ENCODE results near the gene UTP11. TPM values are rescaled to one million over a fixed set of nuclear protein-coding genes. Genes with fewer than 3 reads are reported as not detected.

UTP11 gene
- total RNA-seq, 2 experiments from 2014 or later: 83.5 to 89.2 TPM

GRCh38 chr1:38013227-38013622 lies 691 bp downstream of the UTP11 start:
- H3K27me3 Mint-ChIP-seq: no peaks in the 10 kb centered on the region
- peak overlapping the region; percentile 98 for H3K27ac Mint-ChIP-seq
- H3K4me1 Mint-ChIP-seq: peaks cover 51% of the 10 kb centered on the region
- no peak for DNase-seq
- H3K36me3 Mint-ChIP-seq: peaks cover 23% of the 10 kb centered on the region
- peak overlapping the region; percentile 99 for H3K4me3 Mint-ChIP-seq
- H3K9me3 Mint-ChIP-seq: no peaks in the 10 kb centered on the region

DNA sequence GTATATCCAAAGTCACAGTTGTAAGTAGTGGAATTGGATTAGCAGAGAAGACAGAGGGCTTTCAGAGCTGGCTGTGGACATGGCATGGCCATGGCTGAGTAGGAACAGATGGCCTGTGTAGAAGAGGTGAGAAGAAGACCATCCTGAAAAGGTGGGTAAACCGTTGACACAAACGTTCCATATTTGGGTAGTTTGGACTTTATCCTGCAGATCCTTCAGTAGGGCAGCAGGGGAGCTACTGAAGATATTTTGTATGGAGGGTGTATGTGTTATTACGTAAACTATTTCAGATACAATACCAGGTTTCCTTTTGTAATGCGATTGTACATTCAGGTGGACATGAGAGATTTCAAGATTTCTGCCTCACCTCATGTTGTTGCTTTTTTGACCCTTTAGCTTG lies 1.6 kb downstream of the UTP11 start:
- peak overlapping the region; percentile 99 for H3K4me3 Mint-ChIP-seq
- no peaks in the 10 kb centered on the region for H3K27me3 Mint-ChIP-seq
- H3K36me3 Mint-ChIP-seq: peaks cover 27% of the 10 kb centered on the region
- no peaks in the 10 kb centered on the region for H3K9me3 Mint-ChIP-seq
- no peak for DNase-seq
- H3K4me1 Mint-ChIP-seq: peaks cover 53% of the 10 kb centered on the region
- H3K27ac Mint-ChIP-seq: peak overlapping the region; percentile 98

DNA sequence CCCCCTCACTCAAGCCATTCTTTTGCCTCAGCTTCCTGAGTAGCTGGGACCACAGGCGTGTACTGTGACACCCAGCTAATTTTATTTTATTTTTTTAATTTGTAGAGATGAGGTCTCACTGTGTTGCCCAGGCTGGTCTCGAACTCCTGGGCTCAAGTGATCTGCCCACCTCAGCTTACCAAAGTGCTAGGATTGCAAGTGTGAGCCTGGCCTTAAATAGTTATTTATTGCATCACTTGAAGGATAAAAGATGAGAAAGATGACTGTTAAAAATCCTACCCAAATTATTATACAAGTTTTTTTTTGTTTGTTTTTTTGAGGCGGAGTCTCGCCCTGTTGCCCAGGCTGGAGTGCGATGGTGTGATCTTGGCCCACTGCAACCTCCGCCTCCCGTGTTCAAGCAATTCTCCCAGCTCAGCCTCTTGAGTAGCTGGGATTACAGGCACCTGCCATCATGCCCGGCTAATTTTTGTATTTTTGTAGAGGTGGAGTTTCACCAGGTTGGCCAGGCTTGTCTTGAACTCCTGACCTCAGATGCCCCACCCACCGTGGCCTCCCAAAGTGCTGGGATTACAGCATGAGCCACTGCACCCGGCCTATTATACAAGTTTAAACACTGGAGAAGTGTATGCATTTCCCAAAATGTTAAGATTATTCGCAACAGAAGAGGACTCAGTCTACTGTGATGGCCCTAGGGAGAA lies 2.3 kb downstream of the UTP11 start:
- Mint-ChIP-seq H3K4me3 (peak overlapping the region; percentile 32), H3K27ac (peak overlapping the region; percentile 16), H3K36me3 (peaks cover 28% of the 10 kb centered on the region), H3K9me3 (no peaks in the 10 kb centered on the region), H3K4me1 (peaks cover 47% of the 10 kb centered on the region), H3K27me3 (no peaks in the 10 kb centered on the region)
- no peak for DNase-seq

DNA sequence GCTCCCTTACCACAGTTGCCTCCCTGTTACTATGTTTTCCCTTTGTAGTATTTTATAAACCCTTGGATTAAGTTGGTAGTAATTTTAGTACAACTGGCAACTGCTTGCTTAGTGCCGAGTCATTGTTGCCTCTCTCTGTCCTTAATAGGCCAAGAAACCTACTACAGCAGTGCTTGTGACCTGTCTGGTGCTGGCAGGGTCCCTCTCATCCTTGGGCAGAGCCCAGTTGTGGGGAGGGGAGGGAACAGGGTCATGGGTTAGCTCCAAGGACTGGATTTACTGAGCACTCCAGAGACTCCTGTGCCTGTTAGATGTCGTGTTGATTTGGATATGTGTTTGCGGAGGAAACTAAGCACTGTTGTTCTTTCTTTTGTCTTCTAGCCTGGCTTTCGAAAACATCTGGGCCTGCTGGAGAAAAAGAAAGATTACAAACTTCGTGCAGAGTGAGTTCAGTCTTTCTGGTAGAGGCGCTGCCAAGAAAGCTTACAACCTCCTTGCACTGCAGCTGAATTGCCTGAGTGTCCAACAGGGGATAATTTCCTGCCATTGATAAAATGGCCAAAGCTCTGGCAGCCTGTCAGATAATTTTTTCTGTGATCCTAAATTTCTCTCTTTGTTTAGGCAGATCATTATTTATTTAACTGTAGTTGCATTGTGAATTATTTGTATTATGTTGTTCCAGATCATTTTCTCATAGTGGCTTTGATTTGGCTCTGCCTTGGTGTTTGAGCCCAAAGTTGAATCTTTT lies 3.6 kb downstream of the UTP11 start:
- H3K9me3 Mint-ChIP-seq: no peaks in the 10 kb centered on the region
- peak overlapping the region; percentile 46 for H3K27ac Mint-ChIP-seq
- H3K4me1 Mint-ChIP-seq: peaks cover 38% of the 10 kb centered on the region
- H3K4me3 Mint-ChIP-seq: no peak overlapping the region
- H3K27me3 Mint-ChIP-seq: no peaks in the 10 kb centered on the region
- H3K36me3 Mint-ChIP-seq: peaks cover 28% of the 10 kb centered on the region
- DNase-seq: no peak

- Mint-ChIP-seq H3K9me3 (no peaks in the 10 kb centered on the region), H3K27me3 (no peaks in the 10 kb centered on the region), H3K27ac (no peak overlapping the region), H3K4me3 (no peak overlapping the region), H3K4me1 (peaks cover 26% of the 10 kb centered on the region), H3K36me3 (peaks cover 29% of the 10 kb centered on the region)
- DNase-seq: no peak
These were observed 6.4 kb downstream of the UTP11 start for GRCh38 chr1:38018864-38019343.

DNA sequence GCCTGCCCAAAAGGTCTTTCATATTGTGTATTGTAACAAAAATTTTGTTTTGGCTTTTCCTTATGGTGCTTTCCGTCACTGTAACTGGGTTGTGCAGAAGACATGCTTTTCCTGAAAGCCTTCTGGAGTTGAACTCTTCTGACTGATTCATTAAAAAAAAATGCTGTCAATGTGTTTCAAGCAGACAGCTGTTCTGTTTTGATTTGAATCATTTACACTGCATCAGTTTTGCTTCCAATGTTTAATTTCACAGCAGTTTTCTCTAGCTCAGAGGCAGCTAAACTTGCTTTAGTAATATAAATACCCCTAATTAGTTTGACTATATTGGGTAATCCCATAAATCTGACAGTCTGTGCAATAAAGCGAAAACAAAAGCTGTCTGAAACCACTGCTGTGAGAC lies 7.9 kb downstream of the UTP11 start:
- DNase-seq: no peak
- Mint-ChIP-seq H3K36me3 (peaks cover 26% of the 10 kb centered on the region), H3K27me3 (no peaks in the 10 kb centered on the region), H3K4me3 (no peak overlapping the region), H3K9me3 (no peaks in the 10 kb centered on the region), H3K27ac (no peak overlapping the region), H3K4me1 (peaks cover 19% of the 10 kb centered on the region)

- H3K9me3 Mint-ChIP-seq: no peaks in the 10 kb centered on the region
- H3K36me3 Mint-ChIP-seq: peaks cover 27% of the 10 kb centered on the region
- no peak overlapping the region for H3K27ac Mint-ChIP-seq
- H3K27me3 Mint-ChIP-seq: no peaks in the 10 kb centered on the region
- H3K4me1 Mint-ChIP-seq: peaks cover 22% of the 10 kb centered on the region
- H3K4me3 Mint-ChIP-seq: no peak overlapping the region
- no peak for DNase-seq
These were observed 9.4 kb downstream of the UTP11 start for GRCh38 chr1:38021969-38022368.

DNA sequence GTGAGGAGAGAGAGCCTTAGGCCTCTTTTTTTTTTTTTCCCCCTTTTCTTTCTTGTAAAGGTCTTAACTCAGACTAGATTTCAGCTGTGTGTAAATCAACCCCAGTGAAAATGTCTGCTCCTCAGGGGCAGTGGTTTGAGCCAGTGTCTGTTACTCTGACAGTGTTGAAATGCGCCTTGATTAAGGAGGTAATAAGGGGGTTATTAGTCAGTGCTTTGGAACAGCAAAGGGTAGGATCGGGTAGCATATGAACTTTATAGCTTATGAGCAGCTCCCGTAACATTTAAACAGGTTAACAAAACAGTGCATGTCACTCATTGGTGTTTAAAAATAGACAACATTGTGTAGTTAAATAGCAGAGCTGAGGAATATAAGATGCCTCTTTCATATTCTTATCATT lies 10.3 kb downstream of the UTP11 start:
- no peak overlapping the region for H3K4me3 Mint-ChIP-seq
- H3K27ac Mint-ChIP-seq: no peak overlapping the region
- no peaks in the 10 kb centered on the region for H3K9me3 Mint-ChIP-seq
- DNase-seq: no peak
- peaks cover 23% of the 10 kb centered on the region for H3K36me3 Mint-ChIP-seq
- H3K4me1 Mint-ChIP-seq: peaks cover 30% of the 10 kb centered on the region
- H3K27me3 Mint-ChIP-seq: no peaks in the 10 kb centered on the region

DNA sequence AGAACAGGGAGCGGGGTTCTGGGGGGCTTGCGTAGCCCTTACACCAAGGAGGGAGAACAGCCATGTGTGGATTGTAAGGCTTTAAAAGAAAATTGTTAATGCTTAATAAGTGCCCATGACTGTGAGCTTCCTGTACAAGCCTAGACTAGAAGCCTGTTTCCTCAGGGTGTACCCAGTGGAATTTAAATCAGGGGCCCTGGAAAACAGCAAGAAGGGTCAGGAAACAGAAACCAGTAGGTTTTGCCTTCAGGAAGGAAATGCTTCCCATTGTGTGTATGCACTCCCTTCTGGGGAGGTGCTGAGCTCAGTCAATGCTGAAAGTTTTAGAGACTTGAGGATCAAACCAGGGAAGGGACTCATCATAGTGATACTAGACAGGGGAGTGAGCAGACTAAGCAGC lies 12.7 kb downstream of the UTP11 start:
- Mint-ChIP-seq H3K4me1 (peaks cover 42% of the 10 kb centered on the region), H3K27me3 (no peaks in the 10 kb centered on the region), H3K27ac (no peak overlapping the region), H3K36me3 (peaks cover 19% of the 10 kb centered on the region), H3K4me3 (no peak overlapping the region), H3K9me3 (no peaks in the 10 kb centered on the region)
- DNase-seq: no peak

DNA sequence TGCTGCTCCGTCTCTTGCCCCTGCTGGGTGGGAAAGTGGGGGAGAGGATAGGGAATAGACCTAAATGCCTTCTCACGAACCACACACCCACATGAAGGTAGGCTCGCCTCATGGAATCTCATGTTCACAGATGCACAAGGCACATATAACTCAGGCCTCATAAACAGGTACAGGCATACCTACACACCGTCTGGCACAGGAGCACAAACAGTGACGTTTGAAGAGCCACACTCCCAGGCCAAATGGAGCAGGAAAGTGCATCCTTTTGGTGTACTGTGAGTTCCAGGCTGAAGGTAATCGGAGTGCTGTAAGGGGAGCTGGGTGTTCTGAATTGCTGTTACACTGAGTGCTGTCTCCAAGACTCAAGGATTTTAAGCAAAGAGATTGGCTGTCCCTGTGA lies 13.1 kb downstream of the UTP11 start:
- no peak for DNase-seq
- no peaks in the 10 kb centered on the region for H3K27me3 Mint-ChIP-seq
- H3K4me1 Mint-ChIP-seq: peaks cover 47% of the 10 kb centered on the region
- no peak overlapping the region for H3K27ac Mint-ChIP-seq
- H3K36me3 Mint-ChIP-seq: peaks cover 19% of the 10 kb centered on the region
- no peaks in the 10 kb centered on the region for H3K9me3 Mint-ChIP-seq
- no peak overlapping the region for H3K4me3 Mint-ChIP-seq

GRCh38 chr1:38026592-38027200 lies 14.2 kb downstream of the UTP11 start:
- Mint-ChIP-seq H3K9me3 (no peaks in the 10 kb centered on the region), H3K27me3 (no peaks in the 10 kb centered on the region), H3K4me1 (peaks cover 57% of the 10 kb centered on the region), H3K4me3 (no peak overlapping the region), H3K36me3 (peaks cover 19% of the 10 kb centered on the region), H3K27ac (no peak overlapping the region)
- peak; percentile 46 for DNase-seq

DNA sequence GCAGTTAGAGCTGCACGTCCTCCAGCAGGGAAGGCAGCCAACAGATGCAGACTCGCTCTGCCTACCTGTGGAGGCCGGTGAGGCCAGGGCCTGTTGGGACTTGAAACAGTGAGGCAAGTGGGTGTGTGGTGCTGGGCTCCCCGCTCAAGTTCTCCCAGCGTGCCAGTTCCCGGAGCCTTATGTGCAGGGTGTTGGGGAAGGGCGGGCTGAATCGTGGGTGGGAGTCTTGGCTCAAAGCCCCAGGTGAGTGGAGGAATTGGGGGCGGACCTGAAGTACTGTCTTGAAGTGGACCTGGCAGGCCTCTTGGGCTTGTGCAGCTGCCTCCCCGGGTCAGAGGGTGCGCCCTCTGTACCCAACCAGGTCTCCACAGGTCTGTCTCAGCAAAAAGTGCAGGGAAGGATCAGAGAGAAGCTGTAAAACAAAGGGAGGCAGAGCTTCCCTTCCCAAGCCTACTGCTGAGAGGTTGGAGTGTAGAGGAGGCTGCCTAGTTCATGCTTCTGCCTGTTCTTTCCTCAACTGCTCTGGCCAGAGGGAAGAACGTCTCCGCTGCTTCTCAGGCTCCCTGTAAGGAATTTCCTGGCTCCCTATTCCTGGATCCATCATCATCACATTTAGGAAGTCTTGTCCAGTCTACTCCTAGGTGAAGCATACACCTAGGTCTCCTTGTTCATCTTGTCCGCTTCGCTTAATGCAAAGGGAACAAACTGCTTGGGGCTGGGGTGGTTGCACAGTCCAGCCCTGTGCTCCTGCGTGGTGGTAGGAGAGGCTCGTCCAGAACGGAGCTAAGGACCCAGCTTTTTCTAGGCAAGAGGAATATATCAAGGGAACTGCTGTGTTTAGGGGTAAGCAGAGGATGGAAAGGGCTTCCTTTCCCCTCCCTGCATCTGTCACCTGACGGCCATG lies 14.9 kb downstream of the UTP11 start:
- Mint-ChIP-seq H3K4me3 (no peak overlapping the region), H3K27me3 (no peaks in the 10 kb centered on the region), H3K4me1 (peaks cover 57% of the 10 kb centered on the region), H3K9me3 (no peaks in the 10 kb centered on the region), H3K27ac (peak overlapping the region; percentile 70), H3K36me3 (peaks cover 13% of the 10 kb centered on the region)
- DNase-seq: no peak

- Mint-ChIP-seq H3K4me3 (no peak overlapping the region), H3K36me3 (peaks cover 9% of the 10 kb centered on the region), H3K27me3 (no peaks in the 10 kb centered on the region), H3K27ac (peak overlapping the region; percentile 87), H3K4me1 (peaks cover 57% of the 10 kb centered on the region), H3K9me3 (no peaks in the 10 kb centered on the region)
- DNase-seq: peak; percentile 82
These were observed 15.6 kb downstream of the UTP11 start for GRCh38 chr1:38028105-38028591.

- no peak for DNase-seq
- H3K27ac Mint-ChIP-seq: peak overlapping the region; percentile 87
- peaks cover 7% of the 10 kb centered on the region for H3K36me3 Mint-ChIP-seq
- H3K4me3 Mint-ChIP-seq: peak overlapping the region; percentile 23
- H3K9me3 Mint-ChIP-seq: no peaks in the 10 kb centered on the region
- H3K4me1 Mint-ChIP-seq: peaks cover 57% of the 10 kb centered on the region
- no peaks in the 10 kb centered on the region for H3K27me3 Mint-ChIP-seq
These were observed 16.1 kb downstream of the UTP11 start for GRCh38 chr1:38028671-38029070.

Measured in activated naive CD8-positive, alpha-beta T cell treated with anti-CD3 and anti-CD28 coated beads for 36 hours (primary cell).